Ectodermal cell (in vitro differentiated cells): ENCODE results near the gene AGO3.

Experiments used
- H3K27ac ChIP-seq: 2 replicates; pipeline ENCODE4 v1.7.0; 2013; ENCODE audit warnings: mild to moderate bottlenecking, low read depth, low read length; ENCODE audit not compliant: insufficient read depth, poor library complexity, severe bottlenecking
- H3K27me3 ChIP-seq: 2 replicates; pipeline ENCODE4 v1.7.0; 2013; ENCODE audit warnings: mild to moderate bottlenecking, low read length; ENCODE audit not compliant: insufficient read depth, control insufficient read depth, poor library complexity, severe bottlenecking
- H3K36me3 ChIP-seq: one replicate; pipeline ENCODE4 v1.7.0; 2013; ENCODE audit warnings: low read length; ENCODE audit not compliant: control insufficient read depth, insufficient read depth
- H3K4me1 ChIP-seq: one replicate; pipeline ENCODE4 v1.7.0; 2013; ENCODE audit warnings: low read length; ENCODE audit not compliant: control insufficient read depth, insufficient read depth
- H3K4me3 ChIP-seq: 2 replicates; pipeline ENCODE4 v1.7.0; 2013; ENCODE audit warnings: low read depth, low read length, control low read depth; ENCODE audit not compliant: insufficient read depth
- H3K9me3 ChIP-seq: 2 replicates; pipeline ENCODE4 v1.7.0; 2013; ENCODE audit warnings: mild to moderate bottlenecking, low read length, moderate library complexity; ENCODE audit not compliant: control insufficient read depth
- WGBS, 2 experiments: methylation state at CpG; one replicate each; pipeline ENCODE4 v1.1.7; 2013; ENCODE audit warnings: missing lambda C conversion rate in 2 of 2; 5-methylcytosine and 5-hydroxymethylcytosine counted together

The AGO3 gene

GRCh38 chr1:36085686-36086526, 155.0 kb downstream of the AGO3 start:
- H3K27me3 ChIP-seq, result peaks cover 3% of the 10 kb centered on the region
- H3K36me3 ChIP-seq, result peaks cover 9% of the 10 kb centered on the region
- H3K4me1 ChIP-seq, result peaks cover 16% of the 10 kb centered on the region
- H3K4me3 ChIP-seq, result no peak overlapping the region
- H3K9me3 ChIP-seq, result no peaks in the 10 kb centered on the region
- no peak overlapping the region for H3K27ac ChIP-seq
- WGBS, 2 experiments, result 93% methylated on average over 29 of the region's 29 CpGs

GRCh38 chr1:36086529-36087232, 155.8 kb downstream of the AGO3 start:
- 87 to 90% methylated on average over 12 of the region's 12 CpGs for WGBS, 2 experiments
- peaks cover 16% of the 10 kb centered on the region for H3K4me1 ChIP-seq
- H3K36me3 ChIP-seq, result peaks cover 16% of the 10 kb centered on the region
- H3K27me3 ChIP-seq, result peaks cover 3% of the 10 kb centered on the region
- H3K27ac ChIP-seq, result no peak overlapping the region
- no peaks in the 10 kb centered on the region for H3K9me3 ChIP-seq
- H3K4me3 ChIP-seq, result no peak overlapping the region

GRCh38 chr1:36087233-36088123, 156.6 kb downstream of the AGO3 start:
- no peak overlapping the region for H3K4me3 ChIP-seq
- H3K9me3 ChIP-seq, result no peaks in the 10 kb centered on the region
- 92 to 94% methylated on average over 31 of the region's 31 CpGs for WGBS, 2 experiments
- peaks cover 24% of the 10 kb centered on the region for H3K36me3 ChIP-seq
- peaks cover 3% of the 10 kb centered on the region for H3K27me3 ChIP-seq
- H3K4me1 ChIP-seq, result peaks cover 16% of the 10 kb centered on the region
- H3K27ac ChIP-seq, result no peak overlapping the region

- H3K4me1 ChIP-seq, result peaks cover 16% of the 10 kb centered on the region
- H3K9me3 ChIP-seq, result no peaks in the 10 kb centered on the region
- 52 to 60% methylated on average over 8 of the region's 8 CpGs for WGBS, 2 experiments
Measured at GRCh38 chr1:36088265-36088576, 157.3 kb downstream of the AGO3 start.

GRCh38 chr1:36088577-36089392, 157.9 kb downstream of the AGO3 start, which contains the start of gene ADPRS:
TSS of gene ADPRS (plus strand) at chr1:36088892. CDS start at chr1:36088905, 13 bp downstream.
- no peak within 1 kb of the TSS for H3K27ac ChIP-seq
- no peaks in the 10 kb centered on the region for H3K9me3 ChIP-seq
- 2 to 3% methylated on average over 84 of the region's 84 CpGs for WGBS, 2 experiments
- no peaks in the 10 kb centered on the region for H3K27me3 ChIP-seq
- H3K4me1 ChIP-seq, result peaks cover 16% of the 10 kb centered on the region
- peaks cover 33% of the 10 kb centered on the region for H3K36me3 ChIP-seq
- H3K4me3 ChIP-seq, result peak within 1 kb of the TSS; percentile 99

More at GRCh38 chr1:36088265-36088576, 157.3 kb downstream of the AGO3 start:
- H3K27me3 ChIP-seq, result peaks cover under 1% of the 10 kb centered on the region
- H3K27ac ChIP-seq, result no peak overlapping the region
- peaks cover 31% of the 10 kb centered on the region for H3K36me3 ChIP-seq
- H3K4me3 ChIP-seq, result peak overlapping the region; percentile 99

GRCh38 chr1:36089393-36090121, 158.7 kb downstream of the AGO3 start:
- Histone ChIP-seq H3K36me3 (peaks cover 38% of the 10 kb centered on the region), H3K4me1 (peaks cover 13% of the 10 kb centered on the region), H3K9me3 (no peaks in the 10 kb centered on the region), H3K27me3 (no peaks in the 10 kb centered on the region), H3K4me3 (peak overlapping the region; percentile 99), H3K27ac (no peak overlapping the region)
- WGBS, 2 experiments, result 15 to 16% methylated on average over 32 of the region's 32 CpGs

GRCh38 chr1:36091141-36091540, 160.2 kb downstream of the AGO3 start:
- Histone ChIP-seq H3K4me3 (no peak overlapping the region), H3K27ac (no peak overlapping the region), H3K36me3 (peaks cover 38% of the 10 kb centered on the region), H3K4me1 (peaks cover 8% of the 10 kb centered on the region), H3K27me3 (no peaks in the 10 kb centered on the region), H3K9me3 (no peaks in the 10 kb centered on the region)
- WGBS, 2 experiments, result 92 to 94% methylated on average over 4 of the region's 4 CpGs

GRCh38 chr1:36091698-36092097, 160.8 kb downstream of the AGO3 start:
- Histone ChIP-seq H3K9me3 (no peaks in the 10 kb centered on the region), H3K36me3 (peaks cover 38% of the 10 kb centered on the region), H3K4me1 (peaks cover 8% of the 10 kb centered on the region), H3K4me3 (no peak overlapping the region), H3K27ac (no peak overlapping the region), H3K27me3 (no peaks in the 10 kb centered on the region)
- 95 to 97% methylated on average over 13 of the region's 13 CpGs for WGBS, 2 experiments
